ENCODE measurements around the gene OLFML1. TPM values are rescaled to one million over a fixed set of nuclear protein-coding genes. Genes with fewer than 3 reads are reported as not detected.
A peak's percentile ranks its signal among the peaks of the same experiment; 100 is the strongest.

Gene OLFML1
- total RNA-seq, 1 donor from 2014 or later, result 11.5 TPM

GRCh38 chr11:7442588-7443215 lies 42.6 kb upstream of the OLFML1 start:
- H3K27me3 ChIP-seq, result no peaks in the 10 kb centered on the region
- no peak overlapping the region for H3K27ac ChIP-seq
- no peaks in the 10 kb centered on the region for H3K36me3 ChIP-seq
- H3K4me3 ChIP-seq, result no peak overlapping the region
- TF ChIP-seq POLR2A (IDR thresholded peaks at IDR 0.05), result no peak
- peak; percentile 47 to 78 (median 66) for TF ChIP-seq CTCF (IDR thresholded peaks at IDR 0.05)
- TF ChIP-seq POLR2AphosphoS5 (IDR thresholded peaks at IDR 0.05; ENCODE audit: insufficient read depth in 1 of 2, low read depth in 1 of 2), result no peak
- no peaks in the 10 kb centered on the region for H3K9me3 ChIP-seq
- intact Hi-C loops (cut with DNase I), result no loop called here
- no peaks in the 10 kb centered on the region for H3K4me1 ChIP-seq
- no peak for DNase-seq (ENCODE audit: extremely low spot score in 2 of 2)

- Histone ChIP-seq H3K36me3 (no peaks in the 10 kb centered on the region), H3K9me3 (no peaks in the 10 kb centered on the region), H3K4me3 (no peak overlapping the region), H3K4me1 (no peaks in the 10 kb centered on the region), H3K27ac (no peak overlapping the region), H3K27me3 (no peaks in the 10 kb centered on the region)
- TF ChIP-seq POLR2AphosphoS5 (IDR thresholded peaks at IDR 0.05; ENCODE audit: insufficient read depth in 1 of 2, low read depth in 1 of 2) (no peak), POLR2A (IDR thresholded peaks at IDR 0.05) (no peak), CTCF (IDR thresholded peaks at IDR 0.05) (no peak)
- no peak for DNase-seq (ENCODE audit: extremely low spot score in 2 of 2)
- intact Hi-C loops (cut with DNase I), result no loop called here
Measured at GRCh38 chr11:7444091-7444981, 41.0 kb upstream of the OLFML1 start.

- no peak for TF ChIP-seq CTCF (IDR thresholded peaks at IDR 0.05)
- TF ChIP-seq POLR2AphosphoS5 (IDR thresholded peaks at IDR 0.05; ENCODE audit: insufficient read depth in 1 of 2, low read depth in 1 of 2), result no peak
- TF ChIP-seq POLR2A (IDR thresholded peaks at IDR 0.05), result no peak
Measured at GRCh38 chr11:7445564-7445963, 39.7 kb upstream of the OLFML1 start.

GRCh38 chr11:7448201-7448600 lies 37.1 kb upstream of the OLFML1 start:
- Histone ChIP-seq H3K36me3 (no peaks in the 10 kb centered on the region), H3K4me1 (no peaks in the 10 kb centered on the region), H3K4me3 (no peak overlapping the region), H3K27ac (no peak overlapping the region), H3K27me3 (no peaks in the 10 kb centered on the region), H3K9me3 (no peaks in the 10 kb centered on the region)
- no peak for DNase-seq (ENCODE audit: extremely low spot score in 2 of 2)
- TF ChIP-seq CTCF (IDR thresholded peaks at IDR 0.05) (no peak), POLR2AphosphoS5 (IDR thresholded peaks at IDR 0.05; ENCODE audit: insufficient read depth in 1 of 2, low read depth in 1 of 2) (no peak), POLR2A (IDR thresholded peaks at IDR 0.05) (no peak)
- intact Hi-C loops (cut with DNase I), result no loop called here

More at GRCh38 chr11:7445564-7445963, 39.7 kb upstream of the OLFML1 start:
- intact Hi-C loops (cut with DNase I), result no loop called here
- H3K27me3 ChIP-seq, result no peaks in the 10 kb centered on the region
- H3K4me3 ChIP-seq, result no peak overlapping the region
- no peak for DNase-seq (ENCODE audit: extremely low spot score in 2 of 2)
- H3K36me3 ChIP-seq, result no peaks in the 10 kb centered on the region
- no peak overlapping the region for H3K27ac ChIP-seq
- H3K9me3 ChIP-seq, result no peaks in the 10 kb centered on the region
- H3K4me1 ChIP-seq, result no peaks in the 10 kb centered on the region
